HS-5 (cell line): Measurements from ENCODE around the gene RAD23A.

Source experiments
- DNase-seq: peaks from one replicate; pipeline ENCODE4 v3.0.0-alpha.2; 2012; ENCODE audit warnings: low read depth

Gene RAD23A

DNA sequence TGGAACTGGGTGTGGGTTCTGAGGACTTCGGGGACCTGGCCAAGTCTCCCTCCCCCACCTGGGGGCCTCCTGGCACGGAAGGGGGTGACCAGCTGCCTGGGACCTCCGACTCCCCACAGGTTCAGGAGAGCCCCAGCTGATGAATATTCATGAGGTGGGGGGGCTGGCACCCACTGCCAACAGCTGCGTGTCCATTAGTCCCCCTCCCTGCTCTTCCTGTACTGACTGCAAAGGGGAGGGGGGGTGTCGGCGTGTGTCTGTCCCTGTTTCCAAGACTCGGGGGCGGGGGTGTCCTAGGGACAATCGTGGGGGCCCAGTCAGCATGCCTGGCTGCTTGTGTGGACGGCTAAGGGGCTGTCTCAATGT lies 39.0 kb downstream of the RAD23A start:
- DNase-seq: no peak

DNA sequence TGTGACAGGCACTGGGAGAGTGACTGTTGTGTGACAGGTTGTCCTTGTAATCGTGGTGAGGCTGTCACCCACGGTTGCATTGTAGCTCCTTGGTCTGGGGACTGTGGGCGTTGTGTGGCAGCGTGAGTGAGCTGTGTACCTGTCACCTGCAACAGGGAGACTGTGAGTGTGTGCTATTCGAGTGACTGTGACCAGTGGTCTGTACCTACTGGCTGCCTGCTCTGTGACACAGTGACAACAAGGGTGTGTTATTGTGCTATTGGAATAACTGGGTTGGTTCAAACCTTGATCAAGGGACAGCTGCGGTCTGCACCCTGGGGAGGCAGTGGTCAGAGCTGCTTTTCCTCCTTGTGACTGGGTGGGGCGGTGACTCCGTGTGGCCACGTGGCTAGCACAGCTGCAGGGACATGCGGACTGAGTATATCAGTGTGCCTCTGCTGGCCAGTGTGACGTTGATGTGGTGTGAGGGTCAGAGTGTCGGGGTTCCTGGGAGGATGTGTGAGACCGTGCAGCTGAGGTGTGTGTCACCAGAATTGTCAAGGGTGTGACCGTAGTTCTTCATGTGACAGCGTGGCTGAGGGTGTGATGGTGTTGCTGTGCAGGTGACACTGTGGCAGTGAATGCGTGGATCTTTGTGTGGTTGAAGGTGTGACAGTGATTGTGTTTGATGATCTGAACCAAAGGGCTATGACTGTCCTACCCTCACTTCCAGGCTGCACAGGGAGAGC lies 39.6 kb downstream of the RAD23A start:
- no peak for DNase-seq

DNA sequence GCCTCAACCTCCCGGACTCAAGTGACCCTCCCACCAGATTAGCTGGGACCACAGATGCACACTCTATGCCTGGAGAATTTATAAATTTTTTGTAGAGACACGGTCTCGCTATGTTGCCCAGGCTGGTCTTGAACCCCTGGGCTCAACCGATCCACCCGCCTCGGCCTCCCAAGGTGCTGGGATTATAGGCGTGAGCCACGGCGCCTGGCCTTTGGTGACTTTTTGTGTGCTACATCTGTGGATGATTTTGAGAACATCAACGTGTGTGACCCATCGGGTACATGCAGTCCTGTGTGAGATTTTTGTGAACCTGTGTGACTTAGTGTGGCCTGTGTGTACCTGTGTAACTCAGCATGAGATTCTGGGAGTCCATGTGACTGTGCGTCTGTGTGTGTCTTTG lies 41.1 kb downstream of the RAD23A start:
- no peak for DNase-seq

DNA sequence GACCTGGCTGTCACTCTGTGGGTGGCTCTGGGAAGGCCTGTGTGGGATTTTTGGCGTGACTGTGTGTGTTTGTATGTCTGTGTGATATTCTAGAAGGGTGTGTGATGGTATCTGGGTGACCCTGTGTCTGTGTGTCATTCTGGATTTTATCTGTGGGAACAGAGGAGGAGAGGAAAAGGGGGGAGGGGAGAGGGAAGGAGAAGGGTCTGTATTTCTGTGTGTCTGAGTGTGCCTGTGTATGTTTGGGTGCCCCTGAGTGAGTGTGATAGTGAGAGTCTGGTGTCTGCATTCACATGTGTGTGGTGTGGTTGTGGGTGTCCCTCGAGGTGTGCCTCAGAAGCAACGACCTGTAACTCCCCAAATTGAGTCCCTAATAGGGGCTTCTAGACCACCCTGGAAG lies 41.5 kb downstream of the RAD23A start:
- DNase-seq: no peak

DNA sequence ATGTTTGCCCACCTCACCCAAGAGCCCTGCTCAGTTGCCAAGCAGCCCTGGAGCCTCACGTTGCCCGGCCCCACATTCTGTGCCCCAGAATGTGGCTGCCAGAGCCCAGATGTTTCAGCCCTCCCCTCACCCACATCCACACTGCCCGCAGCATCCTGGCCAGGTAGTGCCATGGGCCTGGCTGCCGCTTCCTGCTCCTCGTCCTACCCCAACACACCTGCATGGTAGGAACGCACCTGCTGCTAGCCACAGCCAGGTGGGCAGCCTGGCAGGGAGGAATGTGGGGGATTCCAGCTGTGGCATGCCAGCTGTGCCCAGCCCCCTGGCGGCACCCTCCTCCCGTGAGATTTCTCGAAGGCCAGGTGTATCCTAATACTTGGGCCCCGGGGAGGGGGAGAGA lies 42.1 kb downstream of the RAD23A start:
- no peak for DNase-seq

DNA sequence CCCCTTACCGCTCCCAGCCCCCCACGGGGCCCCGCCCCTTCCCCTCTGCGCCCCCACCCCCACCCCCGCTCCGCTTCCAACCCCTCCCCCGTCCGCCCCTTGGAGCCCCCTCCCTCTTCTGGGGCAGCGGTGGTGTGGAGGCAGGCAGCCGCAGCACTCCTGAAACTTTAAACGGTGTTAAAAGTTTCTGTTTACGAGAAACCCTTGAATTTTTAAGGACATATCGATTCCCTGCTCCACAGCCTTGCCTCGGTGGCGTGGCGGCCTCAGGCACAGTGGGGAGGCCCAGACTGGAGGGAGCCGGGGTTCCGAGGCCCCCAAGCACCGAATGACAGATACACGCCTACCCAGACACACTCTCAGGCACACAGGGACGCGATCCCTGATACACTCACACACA lies 44.8 kb downstream of the RAD23A start:
- DNase-seq: no peak

DNA sequence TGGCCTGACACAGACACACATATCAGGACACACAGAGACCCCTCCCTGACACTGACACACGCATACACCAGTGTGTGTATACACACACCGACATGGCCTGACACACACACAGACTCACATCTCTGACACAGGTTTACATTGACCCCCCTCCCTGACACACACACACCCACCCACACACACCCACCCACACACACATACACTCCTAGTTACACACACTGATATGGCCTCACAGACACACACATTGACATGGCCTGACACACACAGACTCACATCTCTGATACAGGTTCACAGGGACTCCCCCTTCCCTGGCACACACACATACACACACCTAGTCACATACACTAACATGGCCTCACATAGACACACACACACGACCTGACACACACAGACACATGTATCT lies 45.2 kb downstream of the RAD23A start:
- no peak for DNase-seq

DNA sequence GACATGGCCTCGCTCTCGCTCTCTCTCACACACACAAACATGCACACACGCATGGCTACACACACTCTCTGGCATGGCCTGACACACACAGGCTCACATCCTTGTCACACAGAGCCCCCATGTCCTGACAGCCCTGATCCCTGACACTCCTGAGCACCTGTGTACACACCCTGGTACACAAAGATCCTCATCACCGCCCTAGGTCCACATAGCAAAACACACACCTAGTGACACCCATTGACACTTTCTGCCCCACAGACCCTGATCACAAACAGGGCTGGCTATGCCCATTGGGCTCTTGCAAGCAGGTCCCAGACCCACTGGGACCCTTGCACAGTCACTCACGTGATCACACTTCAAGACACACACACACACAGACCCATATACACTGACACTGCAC lies 45.6 kb downstream of the RAD23A start:
- no peak for DNase-seq

DNA sequence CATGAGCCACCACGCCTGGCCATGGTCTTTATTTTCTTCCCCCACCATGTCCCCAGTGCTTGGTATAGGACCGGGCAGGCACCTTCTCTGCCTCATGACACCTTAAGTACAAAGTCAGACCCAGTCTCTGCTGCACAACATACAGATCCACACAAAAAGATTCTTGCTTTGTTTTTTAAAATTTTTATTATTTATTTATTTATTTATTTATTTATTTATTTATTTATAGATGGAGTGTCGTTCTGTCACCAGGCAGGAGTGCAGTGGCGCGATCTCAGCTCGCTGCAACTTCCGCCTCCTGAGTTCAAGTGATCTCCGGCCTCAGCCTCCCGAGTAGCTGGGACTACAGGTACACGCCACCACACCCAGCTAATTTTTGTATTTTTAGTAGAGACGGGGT lies 47.1 kb downstream of the RAD23A start:
- DNase-seq: no peak

DNA sequence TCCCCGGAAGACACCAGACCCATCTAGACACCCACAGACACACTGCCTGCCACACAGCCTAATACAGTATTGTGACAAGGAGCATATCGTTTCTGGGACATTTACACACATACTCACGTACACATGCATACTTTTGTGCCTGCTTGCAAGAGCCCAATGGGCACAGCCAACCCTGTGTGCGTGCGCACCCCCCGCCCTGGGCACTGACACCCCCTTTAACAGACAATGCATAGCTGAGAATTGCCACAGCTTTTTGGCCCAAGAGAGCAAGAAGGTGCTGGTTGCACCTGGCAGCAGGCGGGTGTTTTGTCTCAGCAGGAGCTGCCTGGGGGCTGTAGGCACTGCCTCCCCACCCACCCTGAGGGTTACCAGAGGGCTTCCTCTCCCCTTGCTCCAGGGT lies 47.9 kb downstream of the RAD23A start:
- DNase-seq: no peak

DNA sequence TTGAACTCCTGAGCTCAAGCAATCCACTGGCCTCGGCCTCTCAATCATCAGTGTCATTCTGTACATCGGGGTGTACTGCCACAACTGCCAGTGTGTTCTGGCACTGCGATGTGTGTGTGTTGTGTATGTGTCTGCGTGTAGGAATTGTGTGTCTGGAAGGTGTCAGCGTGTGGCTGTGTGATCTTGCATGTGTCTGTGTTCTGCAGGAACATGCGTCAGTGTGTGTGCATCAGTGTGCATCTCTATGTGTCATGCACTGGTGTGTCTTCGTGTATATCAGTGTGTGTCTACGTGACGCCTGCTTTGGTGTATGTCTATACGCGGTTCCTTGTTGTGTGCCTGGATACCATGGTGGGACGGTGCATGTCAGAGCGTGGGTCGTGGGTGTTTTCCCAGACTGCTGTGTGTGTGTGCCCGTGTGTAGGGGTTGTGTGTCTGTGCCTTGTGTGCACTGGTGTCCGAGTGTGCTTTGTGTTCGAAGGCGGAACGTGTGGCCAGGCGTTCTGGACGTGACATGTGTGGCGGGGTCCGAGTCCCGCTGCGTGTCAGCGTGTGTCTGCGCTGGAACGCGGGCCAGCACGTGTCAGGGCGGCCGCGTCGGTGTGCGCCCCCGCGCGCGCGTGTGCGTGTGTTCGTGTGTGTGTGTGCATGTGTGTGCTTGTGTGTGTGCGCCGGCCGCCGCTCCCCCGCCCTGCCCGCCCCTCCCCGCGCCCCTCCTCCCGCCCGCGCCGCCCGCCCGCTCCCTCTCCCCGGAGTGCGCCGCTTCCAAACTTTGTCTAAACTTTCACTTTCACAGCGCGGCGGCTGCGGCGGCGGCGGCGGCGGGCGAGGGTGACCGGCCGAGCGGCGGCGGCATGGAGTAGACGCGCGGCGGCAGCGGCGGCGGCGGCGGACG lies 49.3 kb downstream of the RAD23A start, which contains the start of gene NFIX:
Gene NFIX (plus strand): TSS at position 775 of the 895 bp plus-strand sequence. CDS start 363 bp downstream, outside the sequence.
- DNase-seq: no peak

DNA sequence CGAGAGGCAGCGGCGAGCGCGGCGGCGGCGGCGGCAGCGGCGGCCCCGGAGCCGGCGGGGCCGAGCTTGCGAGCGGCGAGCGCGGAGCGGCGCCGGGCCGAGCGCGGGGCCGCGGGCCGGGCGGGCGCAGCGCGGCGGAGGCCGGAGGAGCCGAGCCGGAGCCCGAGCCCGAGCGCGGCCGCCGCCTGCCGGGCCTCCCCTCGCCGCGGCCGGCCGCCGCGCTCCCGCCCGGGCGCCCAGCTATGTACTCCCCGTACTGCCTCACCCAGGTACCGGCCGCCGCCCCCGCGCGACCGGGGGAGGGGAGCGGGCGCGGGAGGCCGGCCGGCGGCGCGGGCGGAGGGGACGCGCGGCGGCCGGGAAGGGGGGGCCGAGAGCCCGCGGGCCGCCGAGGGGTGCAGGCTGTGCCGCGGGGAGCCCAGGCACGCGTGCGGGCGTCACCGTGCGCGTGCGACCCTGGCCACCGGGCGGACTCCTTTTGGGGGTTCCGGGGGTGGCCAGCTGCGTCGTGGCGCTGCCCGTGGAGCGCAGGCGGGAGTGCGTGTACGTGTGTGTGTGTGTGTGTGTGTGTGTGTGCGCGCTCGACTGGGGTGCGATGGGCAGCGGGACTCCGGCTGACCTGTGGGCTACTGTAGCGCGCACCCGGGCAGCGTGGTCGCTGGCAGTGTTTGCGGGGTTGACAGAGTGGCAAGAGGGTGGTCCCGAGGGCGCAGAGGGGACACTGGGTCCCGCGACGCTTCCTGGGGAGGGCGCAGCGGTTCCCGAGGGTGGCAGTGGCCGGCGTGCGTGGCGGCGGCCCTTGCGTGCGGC lies 50.1 kb downstream of the RAD23A start:
- DNase-seq: no peak

DNA sequence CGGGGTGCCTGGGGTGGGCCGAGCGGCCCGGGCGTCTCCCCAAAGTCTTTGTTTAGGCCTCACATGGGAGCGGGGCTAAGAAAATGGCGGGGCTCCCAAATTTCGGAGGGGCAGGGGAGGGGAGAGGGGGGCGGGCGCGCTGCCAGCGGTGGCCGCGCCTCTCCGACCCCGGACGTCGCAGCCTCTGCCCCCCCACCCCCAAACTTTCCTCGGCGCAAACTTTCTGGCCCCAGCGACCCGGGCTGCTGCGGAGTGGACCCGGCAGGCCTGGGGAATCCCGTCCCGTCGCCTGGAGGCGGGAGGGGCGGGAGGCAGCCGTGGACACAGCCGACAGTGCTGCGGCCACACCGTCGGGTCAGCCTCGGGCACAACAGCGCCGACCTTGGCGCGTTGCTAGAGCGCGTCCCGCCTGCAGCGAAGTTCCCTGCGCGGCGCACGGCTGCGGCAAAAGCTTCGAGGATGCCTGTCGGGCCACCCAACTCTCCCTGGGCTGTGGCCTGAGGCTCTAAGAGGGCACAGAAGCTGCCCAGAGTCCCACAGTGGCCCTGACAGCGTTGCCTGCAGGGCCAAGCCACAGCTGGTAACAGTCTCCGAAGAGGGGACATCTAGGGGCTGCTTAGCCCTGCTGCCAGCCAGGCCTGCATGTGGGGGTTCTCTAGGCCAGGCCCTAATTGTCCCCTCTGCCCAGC lies 50.9 kb downstream of the RAD23A start:
- no peak for DNase-seq

DNA sequence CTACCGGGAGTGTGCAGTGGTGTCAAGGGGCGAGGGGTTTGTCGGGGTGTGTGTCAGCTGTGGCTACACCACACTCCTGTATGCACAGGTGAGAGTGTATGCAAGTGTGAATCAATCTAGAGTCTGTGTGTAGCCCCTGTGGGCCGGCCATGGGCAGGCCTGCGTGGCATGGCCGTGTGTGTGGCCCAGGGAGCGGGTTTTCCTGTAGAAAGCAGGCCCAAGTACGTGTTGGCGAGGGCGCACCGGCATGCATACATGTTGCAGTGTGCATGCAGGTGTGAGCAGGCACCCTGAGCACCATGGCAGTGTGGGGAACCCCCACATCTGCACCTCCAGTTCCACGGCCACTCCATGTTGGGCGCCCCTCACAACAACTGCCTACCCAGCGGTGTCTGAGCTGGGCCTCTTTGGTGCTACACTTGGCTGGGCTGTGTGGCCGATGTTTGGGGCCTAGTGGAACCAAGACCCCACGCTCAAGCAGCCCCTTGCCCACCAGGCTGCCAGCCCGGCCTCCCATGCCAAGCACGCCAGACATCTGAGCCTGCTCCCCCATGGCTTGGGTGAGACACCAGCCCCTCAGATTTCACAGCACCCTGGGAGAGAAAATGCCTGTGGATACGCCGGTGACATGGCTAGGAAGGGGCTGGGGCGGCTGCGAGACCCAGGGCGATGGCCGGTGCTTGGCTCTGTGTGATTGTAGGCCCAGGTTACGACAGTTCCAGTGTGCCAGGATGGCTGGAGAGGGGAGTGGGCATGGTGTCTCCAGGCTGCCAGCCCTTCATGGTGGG lies 51.7 kb downstream of the RAD23A start:
- DNase-seq: no peak

DNA sequence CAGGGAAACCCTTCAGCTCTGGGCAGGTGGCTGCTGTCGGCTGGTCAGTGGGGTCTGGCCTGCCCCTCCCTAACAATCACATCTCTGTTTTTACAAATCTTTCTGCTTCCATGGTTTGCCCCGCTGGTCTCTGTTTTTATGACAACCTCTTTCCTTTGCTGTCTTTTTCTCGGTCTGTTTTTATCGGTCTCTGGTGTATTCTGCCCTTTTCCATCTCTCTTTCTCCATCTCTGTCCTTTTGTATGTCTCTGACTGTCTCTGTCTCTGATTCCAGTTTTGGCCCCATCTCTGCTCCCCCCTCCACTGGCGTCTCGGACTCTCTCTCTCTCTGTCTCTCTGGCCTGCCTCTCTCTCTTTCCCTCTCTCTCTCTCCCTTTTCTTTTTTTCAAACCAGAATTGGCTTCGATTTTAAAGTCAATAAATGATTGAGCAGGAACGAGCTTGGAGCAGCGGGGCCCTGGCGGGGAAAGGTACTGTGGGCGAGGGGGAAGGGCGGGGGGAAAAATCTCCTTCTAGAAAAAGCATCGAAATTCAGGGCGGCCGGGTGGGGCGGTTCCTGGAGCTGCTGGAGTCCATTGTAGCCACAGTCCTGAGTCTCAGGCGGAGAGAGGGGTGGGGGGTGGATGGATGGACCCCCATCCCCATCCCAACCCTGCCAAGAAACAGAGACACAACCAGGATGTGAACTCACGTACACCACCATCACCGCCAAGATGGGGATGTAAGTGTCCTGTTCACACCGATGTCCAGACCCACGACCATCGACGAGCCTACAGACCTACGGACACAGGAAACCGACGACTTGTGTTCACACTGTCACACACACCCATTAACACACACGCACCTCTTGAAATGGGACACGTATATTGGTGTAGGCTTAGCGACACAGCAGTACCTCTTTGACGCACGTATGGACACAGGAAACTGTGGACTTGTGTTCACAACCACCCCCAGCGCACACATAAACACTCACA lies 52.6 kb downstream of the RAD23A start:
- no peak for DNase-seq

DNA sequence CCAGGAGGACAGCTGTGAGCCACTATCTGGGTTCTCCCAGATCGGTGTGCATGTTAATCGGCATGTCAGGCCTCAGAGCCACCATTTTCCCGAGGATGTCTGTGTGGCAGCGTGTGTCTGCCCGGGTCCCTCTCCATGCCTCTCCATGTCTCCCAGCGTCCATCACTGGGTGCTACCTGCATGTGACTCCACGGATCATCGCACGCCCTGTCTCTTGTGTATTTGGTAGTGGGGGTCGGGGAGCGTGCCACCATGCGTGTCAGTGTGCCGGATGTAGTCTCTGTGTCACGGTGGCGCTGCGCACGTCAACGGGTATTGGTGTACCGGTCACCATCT lies 55.5 kb downstream of the RAD23A start:
- no peak for DNase-seq

DNA sequence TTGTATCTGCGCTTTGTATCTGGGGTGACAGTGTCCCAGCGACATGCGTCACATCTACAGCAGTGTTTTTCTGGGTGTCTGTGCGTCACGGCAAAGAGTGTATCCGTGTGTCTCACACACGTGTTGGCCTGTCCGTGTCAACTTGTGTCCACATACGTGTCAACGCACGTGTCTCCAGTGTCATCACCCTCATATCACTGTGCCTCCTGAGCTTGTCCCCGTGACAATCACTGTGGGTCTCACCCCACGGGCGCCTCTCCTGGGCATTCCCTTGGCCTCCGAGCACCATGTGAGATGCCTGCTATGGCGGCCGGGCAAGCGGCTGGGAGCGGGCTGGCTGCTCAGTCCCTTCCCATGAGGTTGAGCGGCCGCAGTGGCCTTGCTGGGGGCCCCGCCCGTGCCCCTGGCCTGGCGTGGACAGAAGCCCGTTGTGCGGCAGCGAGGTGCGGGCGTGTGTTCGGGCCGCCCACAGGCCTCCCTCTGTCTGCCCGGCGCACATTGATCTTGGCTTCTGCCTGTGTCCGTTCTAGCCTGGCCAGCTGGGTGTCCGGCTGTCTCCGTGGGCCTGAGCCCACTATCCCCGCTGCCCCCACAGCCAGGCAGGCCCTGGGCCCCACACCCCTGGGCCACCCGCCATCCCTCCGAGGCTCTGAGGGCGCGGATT lies 56.0 kb downstream of the RAD23A start:
- DNase-seq: no peak

DNA sequence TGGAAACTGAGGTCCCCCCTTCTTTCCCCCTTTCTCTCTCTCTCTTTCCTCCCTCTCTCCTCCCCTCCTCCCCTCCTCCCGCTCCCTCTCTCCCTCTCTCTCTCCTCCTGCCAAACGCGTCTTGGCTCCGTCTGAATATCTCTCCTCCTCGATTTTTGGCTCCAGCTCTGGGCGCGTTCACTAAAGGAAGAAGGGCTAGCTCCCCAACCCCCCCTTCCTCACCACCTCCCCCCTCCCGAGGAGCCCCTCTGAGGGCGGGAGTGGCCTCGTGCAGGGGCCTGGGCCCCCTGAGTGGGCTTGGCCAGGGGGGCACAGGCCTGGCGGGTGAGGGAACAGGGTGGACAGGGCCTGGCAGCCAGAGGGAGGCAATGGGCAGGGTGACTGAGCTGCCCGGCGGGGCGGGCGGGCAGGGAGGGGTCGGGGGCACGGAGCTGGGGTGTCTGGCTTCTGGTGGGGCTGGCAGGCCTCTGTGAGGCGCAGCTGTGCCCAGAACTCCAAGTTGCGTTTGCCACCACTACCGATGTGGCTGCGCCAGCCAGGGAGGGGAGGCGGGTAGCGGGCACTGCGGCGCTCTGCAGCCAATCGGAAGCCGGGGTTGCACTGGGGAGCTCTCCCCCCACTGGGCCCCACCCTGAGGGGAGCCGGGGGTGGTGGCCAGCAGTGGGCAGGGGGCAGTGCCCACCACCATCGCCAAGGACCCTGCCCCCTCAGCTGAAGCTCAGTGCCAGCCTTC lies 56.7 kb downstream of the RAD23A start:
- no peak for DNase-seq

DNA sequence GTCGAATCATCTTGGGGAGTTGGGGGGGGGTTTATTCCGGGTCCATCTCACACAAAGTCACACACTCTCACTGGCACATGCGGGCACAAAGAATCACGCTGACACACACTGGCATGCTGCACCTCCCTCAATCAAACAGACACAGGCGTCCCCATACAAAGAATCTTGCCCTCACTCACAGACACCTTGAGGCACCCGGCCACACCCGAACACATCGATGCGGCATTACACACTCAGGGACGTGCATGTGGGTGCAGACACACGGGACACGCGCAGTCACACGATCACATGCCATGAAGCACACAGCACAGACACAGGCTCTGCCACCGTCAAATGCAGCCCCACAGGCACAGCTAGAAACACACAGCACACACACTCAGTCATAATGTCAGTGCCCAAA lies 57.4 kb downstream of the RAD23A start:
- no peak for DNase-seq
